ENCODE results near the gene SLC25A13.
A peak's percentile ranks its signal among the peaks of the same experiment; 100 is the strongest.
"Not testable (repeated sequence)": the region's sequence is repeated elsewhere in the genome, so short reads cannot be mapped to it uniquely, and the experiment has no call there.

The SLC25A13 gene, protein sequence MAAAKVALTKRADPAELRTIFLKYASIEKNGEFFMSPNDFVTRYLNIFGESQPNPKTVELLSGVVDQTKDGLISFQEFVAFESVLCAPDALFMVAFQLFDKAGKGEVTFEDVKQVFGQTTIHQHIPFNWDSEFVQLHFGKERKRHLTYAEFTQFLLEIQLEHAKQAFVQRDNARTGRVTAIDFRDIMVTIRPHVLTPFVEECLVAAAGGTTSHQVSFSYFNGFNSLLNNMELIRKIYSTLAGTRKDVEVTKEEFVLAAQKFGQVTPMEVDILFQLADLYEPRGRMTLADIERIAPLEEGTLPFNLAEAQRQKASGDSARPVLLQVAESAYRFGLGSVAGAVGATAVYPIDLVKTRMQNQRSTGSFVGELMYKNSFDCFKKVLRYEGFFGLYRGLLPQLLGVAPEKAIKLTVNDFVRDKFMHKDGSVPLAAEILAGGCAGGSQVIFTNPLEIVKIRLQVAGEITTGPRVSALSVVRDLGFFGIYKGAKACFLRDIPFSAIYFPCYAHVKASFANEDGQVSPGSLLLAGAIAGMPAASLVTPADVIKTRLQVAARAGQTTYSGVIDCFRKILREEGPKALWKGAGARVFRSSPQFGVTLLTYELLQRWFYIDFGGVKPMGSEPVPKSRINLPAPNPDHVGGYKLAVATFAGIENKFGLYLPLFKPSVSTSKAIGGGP

DNA sequence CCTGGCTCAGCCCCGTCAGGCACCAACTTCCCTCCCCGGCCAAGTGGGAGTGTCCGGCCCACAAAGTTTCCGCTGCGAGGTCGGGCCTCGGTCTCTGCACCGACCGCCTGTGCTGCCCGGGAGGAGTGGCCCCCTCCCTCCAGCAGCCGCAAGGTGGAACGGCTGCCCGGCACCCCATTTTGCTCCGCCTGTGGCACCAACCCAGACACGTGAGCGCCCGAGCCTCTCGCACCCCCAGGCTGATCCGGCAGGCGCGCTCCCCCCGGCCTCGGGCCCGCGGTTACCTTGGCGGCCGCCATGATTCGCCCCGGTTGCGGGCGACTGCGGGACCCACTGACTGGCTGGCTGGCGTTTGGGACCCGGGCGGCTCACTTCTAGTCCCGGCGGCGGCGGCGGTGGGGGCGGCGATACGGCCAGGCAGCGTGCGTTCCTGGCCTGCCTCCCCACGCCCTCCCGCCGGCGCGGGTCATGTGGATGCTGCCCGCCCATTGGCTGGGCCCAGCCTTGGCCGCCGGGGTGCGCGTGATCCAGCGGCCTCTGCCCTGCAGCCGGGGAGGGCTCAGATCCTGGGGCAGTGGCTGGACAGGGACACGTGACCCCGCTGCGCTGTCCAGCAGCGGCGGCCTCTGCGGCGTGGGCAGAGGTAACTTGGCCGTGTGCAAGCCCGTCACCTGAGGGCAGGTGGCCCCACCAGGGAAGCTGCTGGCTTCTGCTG lies at the start of gene SLC25A13:
SLC25A13 (minus strand) TSS at position 441 of the 715 bp plus-strand sequence; CDS start at position 299, 142 bp downstream.
- peak within 1 kb of the TSS; percentile 70 for H3K4me3 ChIP-seq (ENCODE audit: low read length)
- TF ChIP-seq ZNF274 (IDR thresholded peaks at IDR 0.05; ENCODE audit: low read depth, low read length): no peak

DNA sequence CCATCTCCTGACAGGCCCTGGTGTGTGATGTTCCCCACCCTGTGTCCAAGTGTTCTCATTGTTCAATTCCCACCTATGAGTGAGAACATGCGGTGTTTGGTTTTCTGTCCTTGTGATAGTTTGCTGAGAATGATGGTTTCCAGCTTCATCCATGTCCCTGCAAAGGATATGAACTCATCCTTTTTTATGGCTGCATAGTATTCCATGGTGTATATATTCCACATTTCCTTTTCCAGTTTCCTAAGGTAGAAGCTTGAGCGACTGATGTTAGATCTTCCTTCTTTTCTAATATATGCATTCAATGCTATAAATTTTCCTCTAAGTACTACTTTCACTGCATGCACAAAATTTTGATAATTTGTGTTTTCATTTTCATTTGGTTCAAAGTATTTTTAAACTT lies 44.0 kb upstream of the SLC25A13 start:
- H3K4me3 ChIP-seq (ENCODE audit: low read length): not testable (repeated sequence)

DNA sequence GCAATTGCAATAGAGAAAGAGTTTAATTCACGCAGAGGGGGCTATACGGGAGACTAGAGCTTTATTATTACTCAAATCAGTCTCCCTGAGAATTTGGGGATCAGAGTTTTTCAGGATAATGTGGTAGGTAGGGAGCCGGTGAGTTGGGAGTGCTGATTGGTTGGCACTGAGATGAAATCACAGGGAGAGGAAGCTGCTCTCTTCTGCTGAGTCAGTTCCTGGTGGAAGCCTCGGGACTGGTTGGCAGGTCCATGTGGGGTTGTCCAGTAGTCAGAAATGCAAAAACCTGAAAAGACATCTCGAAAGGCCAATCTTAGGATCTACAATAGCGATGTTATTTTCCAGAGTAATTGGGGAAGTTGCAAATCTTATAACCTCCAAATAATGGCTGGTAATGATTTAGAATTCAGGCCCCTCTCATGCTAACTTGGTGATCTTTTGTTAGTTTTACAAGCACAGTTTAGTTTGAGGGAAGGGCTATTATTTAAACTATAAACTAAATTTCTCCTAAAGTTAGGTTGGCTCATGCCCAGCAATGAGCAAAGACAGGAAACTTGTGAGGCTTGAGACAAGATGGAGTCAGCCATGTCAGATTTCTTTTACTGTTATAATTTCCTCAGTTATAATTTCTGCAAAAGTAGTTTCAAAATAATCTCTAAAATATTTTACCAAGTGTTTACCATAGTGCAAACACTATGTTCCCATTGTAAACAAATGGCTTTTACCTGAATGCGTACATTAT lies 39.4 kb upstream of the SLC25A13 start:
- TF ChIP-seq ZNF274 (IDR thresholded peaks at IDR 0.05; ENCODE audit: low read depth, low read length): no peak
- H3K4me3 ChIP-seq (ENCODE audit: low read length): no peak overlapping the region

DNA sequence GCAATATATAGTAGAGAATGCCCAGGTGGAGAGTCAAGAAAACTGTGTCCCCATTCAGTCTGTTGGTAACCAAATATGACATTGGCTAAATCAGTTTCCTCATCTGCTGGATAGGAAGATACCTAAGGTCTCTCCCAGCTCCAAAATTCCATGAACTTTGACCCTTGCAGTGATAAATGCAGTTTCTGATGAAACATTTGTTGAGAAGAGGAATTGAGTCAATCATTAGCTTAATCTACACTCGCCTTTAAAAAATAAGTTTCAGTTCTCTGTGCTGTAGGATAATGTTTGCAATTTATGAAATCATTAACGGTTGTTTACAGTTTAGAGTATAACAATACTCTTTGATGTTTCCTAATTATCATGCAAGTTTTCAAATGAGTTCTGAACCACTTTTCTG lies 38.0 kb upstream of the SLC25A13 start:
- no peak for TF ChIP-seq ZNF274 (IDR thresholded peaks at IDR 0.05; ENCODE audit: low read depth, low read length)
- no peak overlapping the region for H3K4me3 ChIP-seq (ENCODE audit: low read length)

DNA sequence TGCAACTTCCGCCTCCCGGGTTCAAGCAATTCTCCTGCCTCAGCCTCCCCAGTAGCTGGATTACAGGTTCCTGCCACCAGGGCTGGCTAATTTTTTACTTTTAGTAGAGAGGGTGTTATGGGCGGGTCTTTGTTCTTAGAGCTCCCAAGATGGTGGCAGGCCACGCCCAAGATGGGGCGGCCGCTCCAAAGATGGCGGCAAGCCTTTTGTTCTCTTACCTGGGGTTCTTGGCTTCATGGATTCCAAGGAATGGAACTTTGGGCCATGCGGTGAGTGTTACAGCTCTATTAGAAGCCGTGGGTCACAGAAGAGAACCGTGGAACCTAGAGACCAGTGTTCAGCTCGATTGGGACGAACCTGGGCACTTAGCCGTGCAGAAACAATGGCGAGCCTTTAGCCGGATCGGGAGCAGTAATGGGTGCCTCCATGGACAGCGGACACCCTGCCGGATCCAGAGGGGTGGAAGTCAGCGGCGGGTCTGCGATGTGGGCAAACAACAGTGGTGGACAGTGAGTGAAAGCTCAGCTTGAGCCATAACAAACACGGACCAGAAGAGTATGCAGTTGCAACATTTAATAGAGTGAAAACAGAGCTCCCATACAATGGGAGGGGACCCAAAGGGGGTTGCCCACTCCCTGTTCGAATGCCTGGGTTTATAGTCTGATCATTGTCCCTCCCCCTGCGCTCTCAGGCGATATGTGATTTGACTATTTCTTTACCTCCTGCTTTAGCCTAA lies 36.5 kb upstream of the SLC25A13 start:
- H3K4me3 ChIP-seq (ENCODE audit: low read length): not testable (repeated sequence)

DNA sequence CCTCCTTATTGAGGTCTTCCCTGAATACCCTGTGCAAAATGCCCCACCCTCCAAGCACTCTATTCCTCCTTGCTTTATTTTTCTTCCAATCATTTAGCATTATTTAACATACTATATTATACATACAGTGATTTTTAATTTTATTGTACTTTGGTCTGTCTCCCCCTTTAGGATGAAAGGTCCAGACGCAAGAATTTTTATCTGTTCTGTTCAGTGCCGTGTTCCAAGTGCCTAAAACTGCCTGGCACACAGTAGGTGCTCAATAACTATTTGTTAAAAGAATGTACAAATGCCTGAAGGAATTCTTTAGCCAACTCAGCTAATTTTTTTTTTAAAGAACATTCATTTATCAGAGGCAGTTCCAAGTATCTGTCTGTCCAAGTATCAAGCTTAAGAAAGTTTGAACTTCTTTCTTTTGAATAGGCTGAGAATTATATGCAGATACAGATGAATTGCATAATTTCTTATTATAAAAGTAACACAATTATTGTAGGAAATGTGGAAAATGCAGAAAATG lies 34.1 kb upstream of the SLC25A13 start:
- no peak overlapping the region for H3K4me3 ChIP-seq (ENCODE audit: low read length)
- TF ChIP-seq ZNF274 (IDR thresholded peaks at IDR 0.05; ENCODE audit: low read depth, low read length): no peak

DNA sequence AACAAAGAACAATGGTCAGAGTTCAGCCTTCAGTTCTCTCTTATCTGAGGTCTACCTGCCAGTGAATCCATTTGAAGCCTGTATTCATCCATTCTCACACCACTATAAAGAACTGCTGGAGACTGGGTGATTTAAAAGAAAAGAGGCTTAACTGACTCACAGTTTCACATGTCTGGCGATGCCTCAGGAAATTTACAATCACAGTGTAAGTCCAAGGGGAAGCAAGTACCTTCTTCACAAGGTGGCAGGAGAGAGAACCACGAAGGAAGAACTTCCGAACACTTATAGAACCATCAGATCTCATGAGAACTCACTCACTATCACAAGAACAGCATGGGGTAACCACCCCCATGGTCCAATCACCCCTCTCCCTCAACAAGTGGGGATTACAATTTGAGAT lies 33.0 kb upstream of the SLC25A13 start:
- no peak for TF ChIP-seq ZNF274 (IDR thresholded peaks at IDR 0.05; ENCODE audit: low read depth, low read length)
- H3K4me3 ChIP-seq (ENCODE audit: low read length): no peak overlapping the region

DNA sequence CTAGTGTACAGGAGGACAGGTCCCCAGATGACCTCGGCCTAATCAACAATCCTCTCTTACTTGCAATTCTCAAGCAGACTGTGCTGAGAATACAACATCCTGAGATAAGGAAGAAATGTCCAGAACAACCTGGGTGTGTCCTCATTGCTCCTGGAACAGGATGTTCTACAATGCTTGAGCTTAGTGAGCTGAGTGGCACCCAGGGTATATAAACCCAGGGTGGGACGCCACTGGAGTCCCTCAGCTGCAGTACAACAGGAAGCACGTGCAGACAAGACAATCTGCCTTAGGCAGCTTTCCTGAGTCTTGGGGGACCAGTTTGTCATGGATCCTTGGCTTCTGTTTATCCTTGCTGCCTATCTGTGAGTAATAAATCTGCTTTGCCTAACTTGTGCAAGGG lies 27.7 kb upstream of the SLC25A13 start:
- TF ChIP-seq ZNF274 (IDR thresholded peaks at IDR 0.05; ENCODE audit: low read depth, low read length): no peak
- H3K4me3 ChIP-seq (ENCODE audit: low read length): no peak overlapping the region

DNA sequence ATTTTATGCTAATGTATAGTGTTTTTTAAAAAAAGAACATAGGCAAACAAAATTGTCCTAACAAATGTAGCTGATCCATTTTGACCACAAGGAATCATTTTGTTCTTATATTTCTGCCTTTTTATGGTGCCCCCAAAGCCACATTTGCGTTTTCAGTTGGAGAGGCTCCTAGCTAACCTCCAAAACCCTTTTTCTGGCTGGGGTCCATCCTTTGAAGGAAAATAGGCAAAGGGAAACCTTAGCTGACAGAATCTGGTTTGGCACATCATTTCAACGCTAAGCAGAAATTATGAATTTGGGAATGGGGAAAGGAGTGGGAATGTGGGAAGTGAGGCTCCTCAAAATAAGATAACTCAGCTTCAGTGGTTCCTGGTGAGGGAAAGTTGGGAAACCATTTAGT lies 25.6 kb upstream of the SLC25A13 start:
- TF ChIP-seq ZNF274 (IDR thresholded peaks at IDR 0.05; ENCODE audit: low read depth, low read length): no peak
- H3K4me3 ChIP-seq (ENCODE audit: low read length): no peak overlapping the region

DNA sequence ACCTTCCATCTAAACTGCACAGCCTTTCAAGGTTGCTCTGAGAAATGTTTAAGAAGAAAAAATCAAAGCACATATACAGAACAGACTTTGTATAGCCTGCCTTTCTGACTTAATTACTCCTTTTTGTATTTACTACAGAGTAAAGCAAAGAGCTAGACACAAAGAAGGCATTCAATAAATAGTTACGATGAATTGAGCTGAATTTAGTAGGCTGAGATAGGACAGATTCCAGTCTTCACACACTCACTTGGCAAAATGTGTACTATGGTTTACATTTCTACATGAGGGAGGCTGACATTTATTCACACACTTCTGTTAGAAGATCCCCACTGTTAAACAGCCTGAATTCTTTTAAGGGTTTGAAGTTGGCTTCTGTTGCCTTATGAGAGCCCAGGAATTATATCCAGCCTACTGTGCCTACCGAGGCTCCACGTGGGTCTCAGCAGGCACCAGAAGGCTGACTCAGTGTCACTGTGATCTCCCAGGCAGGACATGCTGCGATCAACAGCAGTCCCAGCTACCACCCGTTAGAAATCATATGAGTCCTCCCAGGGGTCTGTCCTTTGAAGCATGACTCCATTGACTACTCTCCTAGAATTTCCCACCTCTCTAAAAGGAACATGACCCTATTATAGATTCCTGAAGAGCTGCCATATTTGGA lies 24.5 kb upstream of the SLC25A13 start:
- no peak overlapping the region for H3K4me3 ChIP-seq (ENCODE audit: low read length)
- no peak for TF ChIP-seq ZNF274 (IDR thresholded peaks at IDR 0.05; ENCODE audit: low read depth, low read length)

DNA sequence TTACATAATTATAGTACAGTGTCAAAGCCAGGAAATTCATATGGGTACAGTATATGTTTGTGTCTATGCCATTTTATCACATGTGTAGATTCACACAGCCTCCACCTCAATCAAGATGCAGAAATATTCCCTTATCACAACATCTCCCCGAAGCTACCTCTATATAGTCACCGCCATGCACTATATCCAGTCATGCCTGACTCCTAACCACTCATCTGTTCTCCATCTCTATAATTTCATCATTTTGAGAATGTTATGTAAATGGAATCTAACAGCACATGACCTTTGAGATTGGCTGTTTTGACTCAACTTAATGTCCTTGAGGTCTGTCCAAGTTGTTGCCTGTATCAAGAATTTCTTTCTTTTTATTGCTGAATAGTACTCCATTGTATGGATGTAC lies 22.3 kb upstream of the SLC25A13 start:
- no peak overlapping the region for H3K4me3 ChIP-seq (ENCODE audit: low read length)
- no peak for TF ChIP-seq ZNF274 (IDR thresholded peaks at IDR 0.05; ENCODE audit: low read depth, low read length)

DNA sequence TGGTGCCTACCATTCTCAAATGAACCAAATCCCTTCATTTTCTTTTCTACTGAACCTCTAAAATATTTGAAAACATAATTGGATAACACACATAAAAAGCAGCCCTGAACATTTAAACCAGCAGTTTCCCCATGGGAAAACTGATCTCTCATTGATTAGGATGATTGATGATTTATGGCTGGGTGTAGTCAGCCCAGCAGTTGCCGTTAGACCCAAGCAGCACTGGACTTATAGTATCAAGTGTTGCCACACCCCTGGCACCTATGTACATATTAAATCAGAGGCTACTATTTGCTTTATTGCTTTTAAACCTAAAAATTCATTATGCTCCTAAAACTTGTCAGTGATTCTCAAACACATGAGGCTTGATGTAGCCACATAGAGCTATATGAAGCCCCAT lies 20.2 kb upstream of the SLC25A13 start:
- TF ChIP-seq ZNF274 (IDR thresholded peaks at IDR 0.05; ENCODE audit: low read depth, low read length): no peak
- no peak overlapping the region for H3K4me3 ChIP-seq (ENCODE audit: low read length)

DNA sequence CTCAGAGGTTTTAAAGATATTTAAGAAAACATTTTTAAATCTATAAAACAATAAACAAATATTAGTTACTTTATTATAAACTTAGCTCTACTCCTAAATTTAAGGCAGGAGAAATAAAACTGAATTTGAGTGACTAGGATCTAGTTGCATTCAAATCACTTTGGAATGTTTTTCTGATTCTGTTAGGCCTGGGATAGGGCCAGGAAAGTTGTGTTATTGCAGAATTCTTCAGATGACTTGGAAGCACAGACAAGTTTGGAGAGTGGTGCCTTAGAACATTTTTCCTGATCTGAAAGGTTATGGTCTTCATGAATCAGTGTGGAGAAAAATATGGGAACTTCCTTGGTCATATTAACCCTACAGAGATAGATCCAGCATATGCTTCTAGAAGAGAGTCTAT lies 15.6 kb upstream of the SLC25A13 start:
- no peak overlapping the region for H3K4me3 ChIP-seq (ENCODE audit: low read length)
- no peak for TF ChIP-seq ZNF274 (IDR thresholded peaks at IDR 0.05; ENCODE audit: low read depth, low read length)

Measured in GM08714 (cell line).